Hematopoietic multipotent progenitor cell treated with erythropoietin and hydrocortisone succinate and interleukin-3 and kit ligand, for 4 days (in vitro differentiated cells): Measurements from ENCODE around the gene AJAP1.

Source experiments
- DNase-seq: peaks from one replicate; pipeline ENCODE4 v3.0.0-alpha.2; 2015

Gene AJAP1

GRCh38 chr1:4708840-4709507 lies 54.6 kb downstream of the AJAP1 start:
- DNase-seq = no peak

- no peak for DNase-seq
Observed at GRCh38 chr1:4709641-4710040, 55.2 kb downstream of the AJAP1 start.

GRCh38 chr1:4710592-4711415 lies 56.4 kb downstream of the AJAP1 start:
- DNase-seq = no peak

GRCh38 chr1:4711416-4712275 lies 57.2 kb downstream of the AJAP1 start:
- DNase-seq = no peak

GRCh38 chr1:4713669-4714068 lies 59.3 kb downstream of the AJAP1 start:
- no peak for DNase-seq

- DNase-seq = no peak
Observed at GRCh38 chr1:4716406-4716805, 62.0 kb downstream of the AJAP1 start.

GRCh38 chr1:4718071-4718470 lies 63.7 kb downstream of the AJAP1 start:
- DNase-seq = no peak

GRCh38 chr1:4723106-4723505 lies 68.7 kb downstream of the AJAP1 start:
- no peak for DNase-seq

- no peak for DNase-seq
Observed at GRCh38 chr1:4724001-4724400, 69.6 kb downstream of the AJAP1 start.

GRCh38 chr1:4724695-4725250 lies 70.4 kb downstream of the AJAP1 start:
- no peak for DNase-seq

- no peak for DNase-seq
Observed at GRCh38 chr1:4725416-4725815, 71.0 kb downstream of the AJAP1 start.

GRCh38 chr1:4726620-4727341 lies 72.4 kb downstream of the AJAP1 start:
- no peak for DNase-seq

- no peak for DNase-seq
Observed at GRCh38 chr1:4728319-4729089, 74.1 kb downstream of the AJAP1 start.

GRCh38 chr1:4729090-4729471 lies 74.7 kb downstream of the AJAP1 start:
- no peak for DNase-seq

GRCh38 chr1:4730078-4730477 lies 75.7 kb downstream of the AJAP1 start:
- no peak for DNase-seq

GRCh38 chr1:4733446-4734177 lies 79.2 kb downstream of the AJAP1 start:
- DNase-seq = no peak

- no peak for DNase-seq
Observed at GRCh38 chr1:4734219-4734618, 79.8 kb downstream of the AJAP1 start.

GRCh38 chr1:4734791-4735190 lies 80.4 kb downstream of the AJAP1 start:
- no peak for DNase-seq

- DNase-seq = peak; percentile 79
Observed at GRCh38 chr1:4736254-4736653, 81.8 kb downstream of the AJAP1 start.

GRCh38 chr1:4741876-4742423 lies 87.5 kb downstream of the AJAP1 start:
- no peak for DNase-seq
